Endothelial cell of umbilical vein (primary cell): ENCODE results near the gene PPP2R5B.

Source experiments
- FOS ChIP-seq: IDR thresholded peaks from 2 replicates; pipeline ENCODE4 v1.6.1; 2011; ENCODE audit warnings: mild to moderate bottlenecking, low read length, moderate library complexity, borderline replicate concordance; ENCODE audit not compliant: insufficient read depth
- POLR2AphosphoS5 ChIP-seq: IDR thresholded peaks from 2 replicates; pipeline ENCODE4 v1.6.1; 2012; ENCODE audit warnings: low read depth, mild to moderate bottlenecking, control low read depth, low read length, moderate library complexity; ENCODE audit not compliant: insufficient read depth
- TF ChIP-seq, protein P1 (sequence below), 2 donors: IDR thresholded peaks; 1 replicate in 1 of 2; 2 replicates in 1 of 2; pipeline ENCODE4 v1.5.1; 2011; ENCODE audit warnings: low read length in 2 of 2, mild to moderate bottlenecking in 2 of 2, moderate library complexity in 2 of 2, control low read depth in 1 of 2, inconsistent platforms in 1 of 2, low read depth in 1 of 2; ENCODE audit not compliant: insufficient read depth in 1 of 2; ENCODE audit errors: extremely low read depth in 1 of 2
- TF ChIP-seq, protein P2 (sequence below): IDR thresholded peaks from 2 replicates; pipeline ENCODE4 v1.6.1; 2011; ENCODE audit not compliant: insufficient read depth, insufficient read length

DNA sequence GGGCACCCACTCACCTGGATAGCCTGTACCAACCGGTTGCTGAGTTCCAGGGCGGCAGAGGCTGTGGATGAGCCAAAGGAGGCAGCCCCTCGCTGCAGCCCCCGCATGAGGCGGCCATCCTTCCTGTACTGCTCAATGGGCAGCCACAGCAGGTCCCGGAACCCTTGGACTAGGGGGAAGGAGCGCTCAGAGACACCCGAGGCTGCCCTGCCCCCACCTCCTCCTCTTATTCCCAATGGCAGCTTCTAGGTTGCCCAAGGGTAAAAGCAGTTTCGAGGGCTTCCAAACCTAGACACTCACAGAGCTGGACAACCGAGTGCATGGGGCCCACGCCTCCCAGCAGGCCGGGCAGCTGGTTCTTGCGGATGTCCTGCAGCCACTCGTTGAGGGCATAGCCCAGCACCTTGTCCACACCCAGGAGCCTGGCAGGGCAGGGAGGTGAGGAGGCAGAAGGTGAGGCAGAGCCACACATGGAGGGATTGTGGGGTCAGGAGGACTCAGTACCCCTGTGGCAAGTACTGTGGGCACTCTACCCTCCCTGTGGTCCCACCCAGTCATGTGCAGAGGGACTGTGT, 28.0 kb upstream of the PPP2R5B start:
- TF ChIP-seq, protein P1, sequence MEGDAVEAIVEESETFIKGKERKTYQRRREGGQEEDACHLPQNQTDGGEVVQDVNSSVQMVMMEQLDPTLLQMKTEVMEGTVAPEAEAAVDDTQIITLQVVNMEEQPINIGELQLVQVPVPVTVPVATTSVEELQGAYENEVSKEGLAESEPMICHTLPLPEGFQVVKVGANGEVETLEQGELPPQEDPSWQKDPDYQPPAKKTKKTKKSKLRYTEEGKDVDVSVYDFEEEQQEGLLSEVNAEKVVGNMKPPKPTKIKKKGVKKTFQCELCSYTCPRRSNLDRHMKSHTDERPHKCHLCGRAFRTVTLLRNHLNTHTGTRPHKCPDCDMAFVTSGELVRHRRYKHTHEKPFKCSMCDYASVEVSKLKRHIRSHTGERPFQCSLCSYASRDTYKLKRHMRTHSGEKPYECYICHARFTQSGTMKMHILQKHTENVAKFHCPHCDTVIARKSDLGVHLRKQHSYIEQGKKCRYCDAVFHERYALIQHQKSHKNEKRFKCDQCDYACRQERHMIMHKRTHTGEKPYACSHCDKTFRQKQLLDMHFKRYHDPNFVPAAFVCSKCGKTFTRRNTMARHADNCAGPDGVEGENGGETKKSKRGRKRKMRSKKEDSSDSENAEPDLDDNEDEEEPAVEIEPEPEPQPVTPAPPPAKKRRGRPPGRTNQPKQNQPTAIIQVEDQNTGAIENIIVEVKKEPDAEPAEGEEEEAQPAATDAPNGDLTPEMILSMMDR (IDR thresholded peaks at IDR 0.05; ENCODE audit: extremely low read depth in 1 of 2, insufficient read depth in 1 of 2, low read depth in 1 of 2, low read length in 2 of 2), result no peak
- TF ChIP-seq POLR2AphosphoS5 (no peak), FOS (no peak)
- TF ChIP-seq, protein P2, sequence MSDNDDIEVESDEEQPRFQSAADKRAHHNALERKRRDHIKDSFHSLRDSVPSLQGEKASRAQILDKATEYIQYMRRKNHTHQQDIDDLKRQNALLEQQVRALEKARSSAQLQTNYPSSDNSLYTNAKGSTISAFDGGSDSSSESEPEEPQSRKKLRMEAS, result no peak
